Right cardiac atrium (tissue), 5 donors: Measurements from ENCODE around the gene ACO1. TPM values are rescaled to one million over a fixed set of nuclear protein-coding genes. Genes with fewer than 3 reads are reported as not detected.

Experiments used
- ATAC-seq, 2 donors: fragments of 200-7000 bp; cut with Tn5 transposase; one replicate each; pipeline versions ENCODE4 v1.8.0 to v1.9.1; 2020; ENCODE audit warnings: moderate library complexity in 2 of 2, mild to moderate bottlenecking in 1 of 2
- DNase-seq, 3 donors: peaks; one replicate each; pipeline ENCODE4 v3.0.0-alpha.2; 2020
- H3K27ac ChIP-seq: one replicate; pipeline ENCODE4 v1.5.1; 2013; ENCODE audit warnings: mild to moderate bottlenecking, low read length, control low read depth, moderate library complexity
- H3K27me3 ChIP-seq: one replicate; pipeline ENCODE4 v1.6.1; 2013; ENCODE audit not compliant: control insufficient read depth, insufficient read depth
- H3K4me1 ChIP-seq: one replicate; pipeline ENCODE4 v1.6.1; 2013; ENCODE audit warnings: low read length; ENCODE audit not compliant: control insufficient read depth, insufficient read depth
- H3K4me3 ChIP-seq: one replicate; pipeline ENCODE4 v1.5.1; 2013; ENCODE audit warnings: low read length, control low read depth
- H3K9me3 ChIP-seq: one replicate; pipeline ENCODE4 v1.6.1; 2013; ENCODE audit warnings: low read length; ENCODE audit not compliant: control insufficient read depth
- WGBS: extraction: QIAGEN DNeasy Blood & Tissue Kit; methylation state at CpG from one replicate; pipeline ENCODE4 v1.1.7; 2013; 5-methylcytosine and 5-hydroxymethylcytosine counted together
- intact Hi-C, 4 donors: fragments of 100-400 bp; cut with DNase I; formaldehyde crosslinking; loops; one replicate each; pipeline versions ENCODE4 v1.11.0 to v1.14.0; 2022 to 2023
- long read RNA-seq, 4 donors: library from polyadenylated mRNA; unstranded; transcript quantifications; one replicate each; pipeline ENCODE4 v2.0.0, GENCODE V29; 2020 to 2021
- polyA plus RNA-seq: library from polyadenylated mRNA; stranded (reverse); fragments of 200-250 nt; gene quantifications from one replicate; pipeline ENCODE4 v1.2.3, GENCODE V29; 2013
- total RNA-seq, 4 donors: library from RNA; stranded (reverse); fragmentation: NEBNext Ultra II Directional; extraction: Animal tissue kit (Norgen Biotek cat#: 25700); gene quantifications; one replicate each; pipeline ENCODE4 v1.2.1, GENCODE V29; 2021
- donor health status: healthy with polysubstance abuse.
- donor health status: DM: no; HTN: yes; CAD: no.
- donor health status: DM: no; HTN: no; CAD: no.
- donor health status: DM: no; HTN: yes; CAD: no; lungs with severe emphysema.
- donor health status: DM: yes; HTN: yes; CAD: no.

Gene ACO1
- total RNA-seq (10 to 100 TPM; 42.2 to 46.3 (median 43.3) TPM), polyA plus RNA-seq (25.3 TPM)
- long read RNA-seq, donor 1, full-length matches to known transcripts: 135 of 173 reads
- long read RNA-seq, donor 1, partial matches to known transcripts: 27 of 173 reads
- long read RNA-seq, donor 1, other reads (novel, unspliced or antisense): 11 of 173 reads
- long read RNA-seq, donor 2, full-length matches to known transcripts: 76 of 85 reads
- long read RNA-seq, donor 2, partial matches to known transcripts: 6 of 85 reads
- long read RNA-seq, donor 2, other reads (novel, unspliced or antisense): 3 of 85 reads
- long read RNA-seq, donor 3, full-length matches to known transcripts: 413 of 488 reads
- long read RNA-seq, donor 3, partial matches to known transcripts: 50 of 488 reads
- long read RNA-seq, donor 3, other reads (novel, unspliced or antisense): 25 of 488 reads
- long read RNA-seq, donor 4, full-length matches to known transcripts: 67 of 77 reads
- long read RNA-seq, donor 4, partial matches to known transcripts: 7 of 77 reads
- long read RNA-seq, donor 4, other reads (novel, unspliced or antisense): 3 of 77 reads

DNA sequence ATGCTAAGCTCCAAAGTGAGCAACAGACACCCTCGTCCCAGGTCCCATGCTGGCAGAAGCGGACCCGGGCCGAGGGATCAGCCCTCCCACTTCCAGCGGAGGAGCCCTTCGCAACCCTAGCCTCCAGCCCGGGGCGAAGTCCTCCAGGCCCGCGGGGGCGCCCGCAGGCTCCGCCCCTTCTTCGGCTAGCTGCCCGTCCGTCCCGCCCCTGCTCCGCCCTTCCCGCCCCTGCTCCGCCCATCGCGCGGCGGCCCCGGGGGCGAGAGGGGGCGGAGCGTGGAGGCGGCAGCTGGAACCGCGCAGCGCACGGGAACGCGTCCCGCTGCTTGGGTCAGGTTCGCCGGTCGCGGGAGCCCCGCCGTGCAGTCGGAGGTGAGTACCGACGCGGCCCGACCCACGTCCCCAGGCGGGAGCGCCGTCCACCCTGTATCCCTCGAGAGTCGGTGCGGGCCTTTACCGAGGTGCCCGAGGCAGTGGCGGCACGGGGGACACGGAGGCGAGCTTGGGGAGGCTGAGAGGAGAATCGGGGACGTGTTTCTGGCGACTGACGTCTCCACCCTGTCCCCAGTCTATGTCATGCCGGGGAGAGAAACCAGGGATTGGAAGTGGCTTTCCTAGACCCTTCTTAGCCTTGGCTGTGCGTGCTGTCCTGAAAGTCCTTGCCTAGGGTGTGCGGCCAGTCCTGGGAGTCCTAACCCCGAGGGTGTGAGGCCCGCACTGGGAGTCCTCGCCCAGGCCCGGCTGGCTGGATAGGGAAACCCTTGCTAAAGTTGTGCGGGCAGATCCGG, at the start of gene ACO1:
Gene ACO1, plus strand, starts transcription at position 280 of the 788 bp plus-strand sequence. CDS start 20,864 bp downstream, outside the sequence.
- peak; percentile 99 to 100 for ATAC-seq
- Histone ChIP-seq H3K27me3 (no peaks in the 10 kb centered on the region), H3K4me1 (peaks cover 5% of the 10 kb centered on the region), H3K4me3 (peak within 1 kb of the TSS; percentile 45), H3K27ac (peak within 1 kb of the TSS; percentile 67), H3K9me3 (no peaks in the 10 kb centered on the region)
- WGBS: under 1% methylated on average over 73 of the region's 73 CpGs
- intact Hi-C loops: loop anchor here in 2 of 4 donors (5.0 kb wide), 3 partner anchors 48 to 588 kb away; no protein-coding TSS in a partner anchor
- DNase-seq: peak; percentile 93 to 97 (median 96)

DNA sequence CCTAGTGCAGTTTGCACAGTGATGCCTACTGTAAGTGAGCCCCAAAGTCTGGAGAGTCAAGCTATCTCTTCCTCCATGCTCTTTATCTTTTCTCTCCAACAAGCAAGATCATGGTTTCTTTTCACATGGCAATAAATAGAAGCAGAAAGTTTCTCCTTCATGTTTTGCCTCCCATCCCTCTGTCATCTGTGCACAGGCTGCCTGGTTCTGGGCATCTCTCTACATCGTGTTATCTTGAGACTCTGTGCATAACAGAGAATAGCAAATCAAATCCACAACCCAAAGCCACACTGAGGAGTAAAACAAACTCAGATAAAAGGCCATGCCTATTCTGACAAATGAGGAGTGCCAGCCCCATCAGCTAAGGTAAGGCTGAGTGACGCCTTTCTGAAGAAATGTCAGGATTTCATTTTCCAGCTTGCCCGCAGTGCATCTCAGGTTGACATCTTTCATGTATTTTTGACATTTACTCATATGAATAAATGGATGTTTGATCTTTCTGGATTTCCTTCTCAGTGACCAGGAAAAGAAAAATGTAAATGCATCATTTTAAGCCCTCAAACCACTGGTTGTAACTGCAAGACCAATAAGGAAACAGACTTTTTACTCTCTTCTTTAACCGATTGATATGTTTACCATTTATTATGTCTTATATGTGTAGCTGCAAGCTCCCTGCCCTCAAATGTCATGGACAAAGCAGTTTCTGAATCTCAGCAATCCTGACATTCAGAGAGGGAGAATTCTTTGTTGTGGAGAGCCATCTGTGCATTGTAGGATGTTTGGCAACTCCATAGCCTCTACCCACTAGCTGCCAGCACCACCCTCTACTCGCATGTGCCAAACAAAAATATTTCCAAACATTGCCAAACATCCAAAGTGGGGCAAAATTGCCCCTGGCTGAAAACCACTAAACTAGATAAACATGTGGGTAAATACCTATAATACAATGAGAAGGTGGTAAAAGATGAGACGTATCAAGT, 49.2 kb upstream of the ACO1 start:
- no peaks in the 10 kb centered on the region for H3K4me1 ChIP-seq
- intact Hi-C loops: no loop called here
- H3K27ac ChIP-seq: no peak overlapping the region
- H3K4me3 ChIP-seq: no peak overlapping the region
- WGBS: 75% methylated on average over 6 of the region's 6 CpGs
- H3K27me3 ChIP-seq: no peaks in the 10 kb centered on the region
- DNase-seq (no peak), ATAC-seq (no peak)
- H3K9me3 ChIP-seq: no peaks in the 10 kb centered on the region

DNA sequence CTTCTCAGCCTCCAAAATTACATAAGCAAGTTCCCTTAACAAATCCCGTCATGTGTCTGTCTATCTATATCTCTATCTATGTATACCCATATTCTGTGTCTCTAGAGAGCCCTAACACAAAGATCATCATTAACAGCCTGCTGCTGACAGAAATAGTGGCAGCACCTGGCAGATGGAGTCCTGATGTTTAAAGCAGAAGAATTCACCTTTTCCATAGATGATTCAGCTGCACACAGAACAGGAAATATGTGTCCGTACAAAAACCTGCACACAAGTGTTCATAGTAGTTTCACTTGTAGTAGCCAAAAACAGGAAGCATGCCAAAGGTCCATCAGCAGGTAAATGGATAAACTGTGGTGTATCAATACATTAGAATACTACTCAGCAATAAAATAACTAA, 45.0 kb upstream of the ACO1 start:
- H3K4me3 ChIP-seq: no peak overlapping the region
- no peak for ATAC-seq
- H3K27me3 ChIP-seq: no peaks in the 10 kb centered on the region
- intact Hi-C loops: no loop called here
- 77% methylated on average over 2 of the region's 2 CpGs for WGBS
- DNase-seq: no peak
- H3K9me3 ChIP-seq: no peaks in the 10 kb centered on the region
- H3K27ac ChIP-seq: no peak overlapping the region
- H3K4me1 ChIP-seq: no peaks in the 10 kb centered on the region

DNA sequence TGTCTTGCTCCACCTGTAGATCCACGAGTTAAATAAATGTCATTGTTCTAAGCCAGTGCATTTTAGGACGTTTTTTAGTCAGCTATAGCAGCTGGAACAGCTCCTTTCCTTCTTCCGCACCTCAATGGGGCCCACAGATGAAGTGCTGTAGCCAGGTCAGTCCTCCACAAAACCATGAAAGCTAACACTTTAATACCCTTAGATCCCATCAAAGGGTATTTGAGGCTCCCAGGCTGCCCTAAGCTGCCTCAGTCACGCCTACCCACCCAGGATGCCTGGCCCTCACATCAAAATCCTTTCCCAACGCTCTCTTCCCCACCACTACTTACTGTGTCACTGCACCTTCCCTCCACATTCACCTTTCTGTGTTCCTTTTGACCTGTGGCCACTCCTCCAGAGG, 44.1 kb upstream of the ACO1 start:
- WGBS: 59% methylated on average over 5 of the region's 5 CpGs
- H3K9me3 ChIP-seq: no peaks in the 10 kb centered on the region

DNA sequence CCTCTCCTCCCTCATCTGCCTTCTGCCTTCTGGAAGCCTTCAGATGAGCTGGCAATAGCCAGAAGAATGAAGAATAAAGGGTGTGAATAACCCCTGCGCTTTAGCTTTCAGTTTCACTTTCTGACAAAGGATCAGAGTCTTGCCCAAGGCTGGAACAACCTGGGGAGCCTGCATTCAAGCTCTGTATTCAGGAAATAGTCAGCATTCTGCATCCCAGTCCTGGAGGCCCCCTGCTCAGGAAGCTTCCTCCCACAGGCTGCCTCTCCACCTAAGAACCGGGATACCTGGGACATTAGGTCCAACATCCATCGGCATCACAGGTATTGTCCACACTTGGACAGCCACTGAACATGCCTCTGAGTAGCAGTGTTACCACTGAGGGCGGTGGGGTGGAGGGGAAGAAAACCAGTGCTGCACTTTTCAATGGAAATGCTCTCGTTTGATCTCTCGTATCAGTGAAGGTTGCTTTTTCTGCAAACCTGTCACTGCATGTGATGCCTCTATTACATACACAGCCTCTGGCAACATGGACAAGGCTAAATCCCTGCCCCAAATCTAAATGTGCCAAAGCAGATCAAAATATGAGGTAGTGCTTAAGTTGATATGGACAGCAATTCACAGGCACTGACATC, 39.8 kb upstream of the ACO1 start:
- Histone ChIP-seq H3K9me3 (no peaks in the 10 kb centered on the region), H3K27me3 (no peaks in the 10 kb centered on the region), H3K27ac (no peak overlapping the region), H3K4me1 (no peaks in the 10 kb centered on the region), H3K4me3 (no peak overlapping the region)
- WGBS: 61% methylated on average over 6 of the region's 6 CpGs
- DNase-seq (no peak), ATAC-seq (peak; percentile 59 to 65)
- intact Hi-C loops: no loop called here

More for the DNA sequence above, 44.1 kb upstream of the ACO1 start:
- DNase-seq: no peak
- Histone ChIP-seq H3K27me3 (no peaks in the 10 kb centered on the region), H3K4me1 (no peaks in the 10 kb centered on the region), H3K27ac (no peak overlapping the region), H3K4me3 (no peak overlapping the region)
- ATAC-seq: no peak
- intact Hi-C loops: no loop called here

DNA sequence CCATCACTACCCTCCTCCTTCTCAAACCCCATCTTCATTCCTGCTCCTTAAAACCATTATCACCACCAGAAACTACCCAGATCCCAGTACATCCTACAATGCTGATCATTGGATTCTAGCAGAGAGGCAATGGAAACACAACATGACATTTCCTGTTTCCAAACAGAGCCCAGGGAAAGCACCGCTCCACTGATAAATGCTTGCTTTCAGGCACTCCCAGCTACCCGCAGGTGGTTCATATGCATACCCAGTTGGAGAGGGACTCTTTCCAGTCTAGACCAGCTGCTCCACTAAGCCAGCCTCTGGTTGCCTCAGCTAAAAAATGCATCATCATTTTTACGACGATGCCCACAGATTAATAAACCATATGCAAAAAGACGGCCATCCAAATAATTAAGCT, 39.2 kb upstream of the ACO1 start:
- no peaks in the 10 kb centered on the region for H3K9me3 ChIP-seq
- no peaks in the 10 kb centered on the region for H3K4me1 ChIP-seq
- no peak overlapping the region for H3K27ac ChIP-seq
- 57% methylated on average over 5 of the region's 5 CpGs for WGBS
- no peak overlapping the region for H3K4me3 ChIP-seq
- DNase-seq (no peak), ATAC-seq (peak in 1 of 2 donors; percentile 37)
- no peaks in the 10 kb centered on the region for H3K27me3 ChIP-seq
- intact Hi-C loops: no loop called here

DNA sequence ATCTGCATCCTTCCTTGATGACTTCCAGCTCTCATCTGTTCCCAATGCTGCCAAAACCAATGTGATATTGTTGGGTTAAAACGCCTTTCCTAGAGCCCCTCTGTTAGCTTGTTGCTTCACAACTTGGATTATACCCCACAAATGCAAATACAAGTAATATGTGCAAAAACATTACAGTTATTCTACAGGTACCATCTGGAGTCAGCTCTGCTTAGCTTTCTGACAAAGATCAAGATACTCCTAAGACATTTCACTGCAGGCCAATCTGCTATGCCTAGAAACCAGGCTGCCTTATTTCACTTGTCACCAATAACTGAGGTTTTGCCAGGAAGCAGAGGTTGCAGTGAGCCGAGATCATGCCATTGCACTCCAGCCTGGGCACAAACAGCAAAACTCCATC, 36.9 kb upstream of the ACO1 start:
- Histone ChIP-seq H3K27ac (no peak overlapping the region), H3K9me3 (no peaks in the 10 kb centered on the region), H3K27me3 (no peaks in the 10 kb centered on the region), H3K4me1 (no peaks in the 10 kb centered on the region), H3K4me3 (no peak overlapping the region)
- WGBS: 65% methylated on average over 2 of the region's 2 CpGs
- intact Hi-C loops: no loop called here
- ATAC-seq: no peak
- DNase-seq: no peak

DNA sequence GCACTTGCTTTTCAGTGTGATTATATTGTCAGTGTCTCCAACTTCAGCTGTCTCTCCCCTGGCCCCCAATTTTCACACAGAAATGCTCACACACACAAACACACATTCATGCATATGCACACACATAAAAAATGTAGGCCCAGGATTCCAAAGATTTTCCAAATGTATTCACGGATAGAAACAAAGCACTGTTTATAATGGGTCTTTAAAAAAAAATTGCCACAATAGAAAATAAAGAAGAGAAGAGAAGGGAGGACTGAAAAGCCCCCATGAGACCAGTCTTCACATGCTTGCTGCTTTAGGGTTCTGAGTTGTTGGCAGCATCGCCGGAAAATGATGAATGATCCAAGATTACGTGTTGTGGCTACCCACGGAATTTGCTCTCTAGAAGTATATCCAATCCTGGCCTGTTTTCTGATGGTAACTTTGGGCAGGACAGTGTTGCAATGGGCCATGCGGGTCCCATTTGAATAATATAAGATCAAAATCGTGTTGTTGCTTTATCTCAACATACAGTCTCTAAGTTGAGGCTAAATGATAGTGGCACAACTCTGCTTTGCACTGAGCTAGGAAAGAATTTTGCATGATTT, 36.2 kb upstream of the ACO1 start:
- WGBS: 46% methylated on average over 7 of the region's 7 CpGs
- ATAC-seq: no peak
- intact Hi-C loops: no loop called here
- H3K4me3 ChIP-seq: no peak overlapping the region
- H3K27me3 ChIP-seq: no peaks in the 10 kb centered on the region
- no peaks in the 10 kb centered on the region for H3K4me1 ChIP-seq
- H3K27ac ChIP-seq: no peak overlapping the region
- DNase-seq: no peak
- H3K9me3 ChIP-seq: no peaks in the 10 kb centered on the region

DNA sequence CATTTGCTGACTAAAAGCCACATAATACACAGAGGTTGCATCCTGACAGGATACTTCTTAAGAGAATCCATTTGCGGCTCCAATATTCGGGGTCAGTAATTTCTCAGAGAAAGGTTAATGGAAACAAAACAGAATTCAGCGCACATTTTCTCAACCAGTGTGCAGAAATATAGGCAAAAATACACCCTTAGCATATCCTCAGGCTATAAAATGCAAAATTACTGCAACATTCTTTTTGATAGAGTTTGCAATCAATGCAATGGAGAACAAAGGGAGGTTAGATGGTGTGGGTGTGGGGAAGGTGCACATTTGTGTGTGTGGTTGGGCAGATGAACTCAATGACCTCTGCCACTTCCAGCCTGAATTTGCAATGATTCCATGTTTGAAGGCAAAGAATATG, 35.4 kb upstream of the ACO1 start:
- Histone ChIP-seq H3K4me3 (no peak overlapping the region), H3K4me1 (no peaks in the 10 kb centered on the region), H3K9me3 (no peaks in the 10 kb centered on the region), H3K27ac (no peak overlapping the region), H3K27me3 (no peaks in the 10 kb centered on the region)
- 86% methylated on average over 3 of the region's 3 CpGs for WGBS
- ATAC-seq (no peak), DNase-seq (no peak)
- intact Hi-C loops: no loop called here

DNA sequence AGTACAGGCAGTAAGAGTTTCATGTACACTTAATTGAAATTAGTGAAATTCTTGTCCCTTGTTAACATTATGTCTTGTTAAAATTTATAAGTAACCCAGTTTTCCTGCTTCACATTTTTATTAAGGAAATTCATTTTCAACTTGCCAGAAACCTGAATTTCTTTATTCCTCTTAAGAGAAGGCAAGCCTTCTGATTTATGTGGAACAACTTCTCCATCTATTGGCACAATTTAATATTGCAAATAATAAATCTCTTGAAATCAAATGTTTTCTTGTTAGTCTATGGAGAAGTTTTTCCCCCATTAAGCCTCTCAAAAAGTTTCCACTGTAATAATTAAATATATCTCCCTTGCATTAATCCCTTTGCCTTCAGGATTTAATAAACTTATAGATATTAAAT, 33.8 kb upstream of the ACO1 start:
- Histone ChIP-seq H3K4me3 (no peak overlapping the region), H3K27me3 (no peaks in the 10 kb centered on the region)
- intact Hi-C loops: no loop called here

More for the DNA sequence above, 33.8 kb upstream of the ACO1 start:
- Histone ChIP-seq H3K9me3 (no peaks in the 10 kb centered on the region), H3K27ac (no peak overlapping the region), H3K4me1 (no peaks in the 10 kb centered on the region)
- no peak for DNase-seq
- no peak for ATAC-seq
